Psoas muscle (tissue), 8 donors: Measurements from ENCODE around the gene UQCRC1. TPM values are rescaled to one million over a fixed set of nuclear protein-coding genes. Genes with fewer than 3 reads are reported as not detected.
"Not testable (repeated sequence)": the region's sequence is repeated elsewhere in the genome, so short reads cannot be mapped to it uniquely, and the experiment has no call there.

Experiments used
- ATAC-seq, 4 donors: fragments of 200-7000 bp; cut with Tn5 transposase; one replicate each; pipeline ENCODE4 v1.9.1; 2020; ENCODE audit warnings: moderate library complexity in 3 of 4, mild to moderate bottlenecking in 2 of 4
- DNase-seq, 2 donors: peaks; one replicate each; pipeline ENCODE4 v3.0.0-alpha.2; 2020
- H3K27ac ChIP-seq: fragments of 200-600 bp; one replicate; pipeline ENCODE4 v1.8.0; 2022
- H3K27me3 ChIP-seq, 3 donors: fragments of 200-600 bp in 1 of 3; one replicate each; pipeline versions ENCODE4 v1.6.1 to v1.8.0; 2013 to 2022; ENCODE audit warnings: low read length in 2 of 3, mild to moderate bottlenecking in 2 of 3, moderate library complexity in 1 of 3; ENCODE audit not compliant: insufficient read depth in 3 of 3
- H3K36me3 ChIP-seq, 2 donors: fragments of 200-600 bp in 1 of 2; one replicate each; pipeline versions ENCODE4 v1.6.1 to v1.8.0; 2013 to 2022; ENCODE audit warnings: low read depth in 1 of 2, mild to moderate bottlenecking in 1 of 2, moderate library complexity in 1 of 2; ENCODE audit not compliant: insufficient read depth in 1 of 2
- H3K4me1 ChIP-seq: fragments of 200-600 bp; one replicate; pipeline ENCODE4 v1.8.0; 2022
- H3K4me3 ChIP-seq: fragments of 200-600 bp; one replicate; pipeline ENCODE4 v1.8.0; 2022; ENCODE audit warnings: mild to moderate bottlenecking
- H3K9me3 ChIP-seq: fragments of 200-600 bp; one replicate; pipeline ENCODE4 v1.8.0; 2022
- WGBS, 3 donors: extraction: QIAGEN DNeasy Blood & Tissue Kit; methylation state at CpG; one replicate each; pipeline versions ENCODE4 v1.1.6 to v1.1.7; 2013; 5-methylcytosine and 5-hydroxymethylcytosine counted together
- intact Hi-C, 2 donors: fragments of 100-400 bp; cut with DNase I; formaldehyde crosslinking; loops; one replicate each; pipeline versions ENCODE4 v1.11.0 to v1.14.2; 2022
- polyA plus RNA-seq, 3 donors: library from polyadenylated mRNA; stranded (reverse); fragments of 200-250 nt; gene quantifications; one replicate each; pipeline ENCODE4 v1.2.3, GENCODE V29; 2013
- total RNA-seq, 4 donors: library from RNA; stranded (reverse); fragmentation: NEBNext Ultra II Directional in 2 of 4; extraction: Animal tissue kit (Norgen Biotek cat#: 25700) in 2 of 4; gene quantifications; one replicate each; pipeline versions ENCODE4 v1.2.1 to v1.2.4, GENCODE V29; 2021 to 2023
- TF ChIP-seq, protein P1 (sequence below): fragments of 200-600 bp; IDR thresholded peaks from one replicate; pipeline ENCODE4 v1.8.0; 2022; ENCODE audit warnings: antibody characterized with exemption
- donor health status: healthy with polysubstance abuse.
- donor health status: DM: no; HTN: no; CAD: no; lungs with moderate emphysema.
- donor health status: Bipolar disorder and iron deficiency.
- donor health status: healthy.
- donor health status: DM: yes; HTN: yes; CAD: no.
- donor health status: DM: no; HTN: no; CAD: no.
- donor health status: DM: no; HTN: no; CAD: no.
- donor health status: DM: yes; HTN: yes; CAD: no.

The UQCRC1 gene
- total and polyA plus RNA-seq, 7 donors: 466 to 719 (median 674) TPM

DNA sequence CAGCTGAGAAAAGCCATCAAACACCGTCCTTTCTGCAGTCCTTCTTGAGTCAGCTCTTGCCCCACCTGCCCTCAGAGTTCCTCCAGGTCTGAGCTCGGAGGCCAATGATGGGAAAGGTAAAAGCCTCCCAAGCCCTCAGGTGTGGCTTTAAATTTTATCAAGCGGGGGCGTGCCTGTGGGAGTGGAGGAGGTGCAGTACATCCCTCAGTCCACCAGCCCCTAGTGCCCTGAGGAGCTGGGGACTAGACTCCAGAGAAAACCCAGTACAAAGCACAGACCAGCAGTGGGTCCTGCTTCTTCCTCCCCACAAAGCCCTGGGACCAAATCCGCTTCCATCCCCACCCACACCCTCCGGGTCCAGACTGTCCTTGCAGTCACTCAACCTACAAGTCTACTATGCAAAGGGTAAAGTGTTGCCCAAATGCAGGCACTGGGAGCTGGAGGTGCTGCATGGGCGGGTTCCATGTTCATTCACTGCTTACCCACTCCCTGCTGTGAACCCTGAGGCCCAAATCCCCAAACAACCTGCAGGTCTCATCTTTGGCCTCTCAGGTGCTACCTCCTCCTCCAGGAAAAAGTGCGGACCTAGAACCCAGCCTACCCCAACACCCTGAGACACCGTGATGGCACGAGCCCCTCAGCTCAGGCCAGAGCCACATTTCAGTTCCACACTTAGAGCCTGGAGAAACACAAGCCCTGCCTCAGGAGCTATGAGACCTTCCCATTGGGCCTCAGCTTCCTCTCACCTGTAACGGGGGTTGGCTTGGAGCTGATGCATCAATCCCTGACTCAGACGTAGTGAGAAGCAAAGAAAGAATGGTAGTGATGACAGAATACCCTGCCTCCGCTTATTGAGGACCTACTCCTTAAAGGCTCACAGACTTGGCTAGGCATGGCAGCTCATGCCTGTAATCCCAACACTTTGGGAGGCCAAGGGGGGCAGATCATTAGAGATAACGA, 55.3 kb downstream of the UQCRC1 start:
- no peak for ATAC-seq
- Histone ChIP-seq H3K27ac (no peak overlapping the region), H3K4me1 (peaks cover 17% of the 10 kb centered on the region), H3K4me3 (no peak overlapping the region), H3K9me3 (no peaks in the 10 kb centered on the region), H3K27me3 (no peaks in the 10 kb centered on the region), H3K36me3 (no peaks in the 10 kb centered on the region)
- no peak for DNase-seq
- TF ChIP-seq, protein P1, sequence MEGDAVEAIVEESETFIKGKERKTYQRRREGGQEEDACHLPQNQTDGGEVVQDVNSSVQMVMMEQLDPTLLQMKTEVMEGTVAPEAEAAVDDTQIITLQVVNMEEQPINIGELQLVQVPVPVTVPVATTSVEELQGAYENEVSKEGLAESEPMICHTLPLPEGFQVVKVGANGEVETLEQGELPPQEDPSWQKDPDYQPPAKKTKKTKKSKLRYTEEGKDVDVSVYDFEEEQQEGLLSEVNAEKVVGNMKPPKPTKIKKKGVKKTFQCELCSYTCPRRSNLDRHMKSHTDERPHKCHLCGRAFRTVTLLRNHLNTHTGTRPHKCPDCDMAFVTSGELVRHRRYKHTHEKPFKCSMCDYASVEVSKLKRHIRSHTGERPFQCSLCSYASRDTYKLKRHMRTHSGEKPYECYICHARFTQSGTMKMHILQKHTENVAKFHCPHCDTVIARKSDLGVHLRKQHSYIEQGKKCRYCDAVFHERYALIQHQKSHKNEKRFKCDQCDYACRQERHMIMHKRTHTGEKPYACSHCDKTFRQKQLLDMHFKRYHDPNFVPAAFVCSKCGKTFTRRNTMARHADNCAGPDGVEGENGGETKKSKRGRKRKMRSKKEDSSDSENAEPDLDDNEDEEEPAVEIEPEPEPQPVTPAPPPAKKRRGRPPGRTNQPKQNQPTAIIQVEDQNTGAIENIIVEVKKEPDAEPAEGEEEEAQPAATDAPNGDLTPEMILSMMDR: no peak
- intact Hi-C loops: no loop called here
- 85 to 96% (median 87%) methylated on average over 14 of the region's 14 CpGs for WGBS, 3 donors

DNA sequence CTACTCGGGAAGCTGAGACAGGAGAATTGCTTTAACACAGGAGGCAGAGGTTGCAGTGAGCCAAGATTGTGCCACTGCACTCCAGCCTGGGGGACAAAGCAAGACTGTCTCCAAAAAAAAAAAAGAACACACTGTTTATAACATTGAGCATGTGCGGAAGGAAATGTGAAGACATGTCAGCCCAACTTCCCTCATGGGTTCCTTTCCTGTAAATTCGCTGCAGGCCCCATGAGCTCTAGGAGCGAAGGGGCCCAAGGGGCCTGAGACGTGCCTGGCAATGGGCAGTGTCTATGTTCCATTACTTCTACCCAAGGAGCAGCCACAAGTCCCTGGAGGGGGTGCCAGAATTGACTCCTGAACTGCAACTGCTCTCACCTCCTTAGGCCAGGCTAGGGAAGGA, 56.1 kb downstream of the UQCRC1 start:
- Histone ChIP-seq H3K9me3 (no peaks in the 10 kb centered on the region), H3K27me3 (no peaks in the 10 kb centered on the region), H3K27ac (no peak overlapping the region), H3K4me1 (peaks cover 10% of the 10 kb centered on the region), H3K36me3 (no peaks in the 10 kb centered on the region), H3K4me3 (no peak overlapping the region)
- TF ChIP-seq, protein P1: no peak
- DNase-seq (no peak), ATAC-seq (no peak)
- intact Hi-C loops: no loop called here
- WGBS, 3 donors: 88 to 90% (median 89%) methylated on average over 5 of the region's 5 CpGs

DNA sequence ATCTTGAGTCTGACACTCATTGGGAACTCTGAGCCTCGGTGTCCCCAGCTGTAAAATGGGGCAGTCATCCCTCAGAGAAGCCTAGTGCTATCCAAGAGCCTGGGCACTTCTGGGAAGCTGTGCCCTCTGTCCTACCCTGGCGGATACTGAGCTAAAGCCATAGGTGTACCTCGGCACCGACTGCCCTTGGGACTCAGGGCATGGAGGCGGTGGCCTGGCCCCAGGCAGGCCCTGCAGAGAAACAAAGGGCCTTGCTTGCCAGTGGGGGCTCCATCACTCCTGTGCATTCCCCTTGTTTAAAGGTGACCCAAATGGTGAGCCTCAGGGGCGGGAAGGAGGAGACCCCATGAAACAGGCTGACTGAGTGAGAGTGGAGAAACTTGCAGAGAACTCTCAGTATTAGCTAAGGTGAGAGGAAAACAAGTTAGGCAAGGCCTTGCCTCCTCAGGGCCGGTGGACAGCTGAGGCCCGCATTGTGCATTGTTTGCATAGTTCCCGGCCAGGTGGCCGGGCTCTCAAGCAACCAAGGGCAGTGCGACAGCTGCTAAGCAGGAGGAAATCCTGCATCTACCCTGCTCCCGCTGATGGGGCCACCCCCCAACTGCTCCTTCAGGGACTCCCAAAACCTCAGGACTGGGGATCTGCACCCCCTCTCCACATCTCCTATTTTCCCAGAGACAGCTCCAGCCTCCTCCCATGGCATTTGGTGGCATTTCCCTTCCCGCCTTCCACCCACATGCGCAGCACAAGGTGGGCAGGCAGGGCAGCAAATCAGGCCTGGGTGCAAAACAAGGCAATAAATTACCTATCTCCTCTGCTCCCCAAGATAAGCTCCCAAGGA, 57.1 kb downstream of the UQCRC1 start:
- 75 to 80% (median 79%) methylated on average over 14 of the region's 14 CpGs for WGBS, 3 donors
- no peaks in the 10 kb centered on the region for H3K36me3 ChIP-seq
- H3K4me1 ChIP-seq: peaks cover 3% of the 10 kb centered on the region
- no peaks in the 10 kb centered on the region for H3K9me3 ChIP-seq
- intact Hi-C loops: no loop called here
- H3K27ac ChIP-seq: no peak overlapping the region
- ATAC-seq: no peak
- no peaks in the 10 kb centered on the region for H3K27me3 ChIP-seq
- no peak for DNase-seq
- TF ChIP-seq, protein P1: no peak
- H3K4me3 ChIP-seq: no peak overlapping the region

DNA sequence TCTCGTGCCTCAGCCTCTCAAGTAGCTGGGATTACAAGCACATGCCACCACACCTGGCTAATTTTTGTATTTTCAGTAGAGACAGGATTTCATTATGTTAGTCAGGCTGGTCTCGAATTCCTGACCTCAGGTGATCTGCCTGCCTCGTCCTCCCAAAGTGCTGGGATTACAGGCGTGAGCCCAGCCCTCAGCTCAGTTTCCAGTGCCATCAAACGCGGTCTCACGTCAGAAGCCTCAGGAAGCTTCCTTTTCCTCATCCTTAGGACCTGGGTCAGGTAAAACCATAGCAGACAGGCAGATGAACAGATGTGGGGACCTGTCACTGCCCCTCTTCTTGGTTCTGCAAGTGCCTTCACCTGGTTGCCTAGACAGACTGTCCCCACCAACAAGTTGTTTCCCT, 57.8 kb downstream of the UQCRC1 start:
- H3K4me1 ChIP-seq, H3K9me3 ChIP-seq, H3K27ac ChIP-seq, DNase-seq, ATAC-seq, H3K36me3 ChIP-seq, H3K27me3 ChIP-seq, intact Hi-C loops, H3K4me3 ChIP-seq: not testable (repeated sequence)
- WGBS, 3 donors: 88 to 97% (median 89%) methylated on average over 7 of the region's 7 CpGs

Other genes starting within 250 kb of the UQCRC1 start
- gene FBXW12, start 237.4 kb downstream of the UQCRC1 start, total RNA-seq: not detected
- under 1 TPM in 1 of 3 donors, not detected in 2; 0.01 TPM for gene FBXW12, start 237.4 kb downstream of the UQCRC1 start, polyA plus RNA-seq
- gene PLXNB1, start 179.6 kb downstream of the UQCRC1 start, total RNA-seq: 1 to 10 TPM; 2.5 to 3.9 (median 2.8) TPM
- 1 to 10 TPM; 2.3 to 6.1 (median 2.5) TPM for gene PLXNB1, start 179.6 kb downstream of the UQCRC1 start, polyA plus RNA-seq
- 1 to 10 TPM; 5.3 to 9.5 (median 5.4) TPM for gene CCDC51, start 169.5 kb downstream of the UQCRC1 start, total RNA-seq
- 10 to 100 TPM in 2 of 3 donors, 1 to 10 TPM in 1; 7.7 to 19.6 (median 16.5) TPM for gene CCDC51, start 169.5 kb downstream of the UQCRC1 start, polyA plus RNA-seq
- gene TMA7, start 169.4 kb downstream of the UQCRC1 start, total RNA-seq: 100 to 1,000 TPM; 156 to 218 (median 185) TPM
- gene TMA7, start 169.4 kb downstream of the UQCRC1 start, polyA plus RNA-seq: 100 to 1,000 TPM; 295 to 342 (median 332) TPM
- gene ATRIP, start 162.9 kb downstream of the UQCRC1 start, total RNA-seq: 1 to 10 TPM; 4.4 to 5.6 (median 5.2) TPM
- gene ATRIP, start 162.9 kb downstream of the UQCRC1 start, polyA plus RNA-seq: 1 to 10 TPM; 3.7 to 4.5 (median 3.9) TPM
- 10 to 100 TPM; 23.9 to 34.7 (median 28.7) TPM for gene SHISA5, start 105.5 kb downstream of the UQCRC1 start, total RNA-seq
- gene SHISA5, start 105.5 kb downstream of the UQCRC1 start, polyA plus RNA-seq: 10 to 100 TPM; 16.9 to 24.3 (median 23.1) TPM
- 1 to 10 TPM in 3 of 4 donors, under 1 TPM in 1; 0.95 to 4.1 (median 1.6) TPM for gene PFKFB4, start 52.8 kb downstream of the UQCRC1 start, total RNA-seq
- gene PFKFB4, start 52.8 kb downstream of the UQCRC1 start, polyA plus RNA-seq: 1 to 10 TPM in 1 of 3 donors, under 1 TPM in 2; 0.25 to 2.1 (median 0.59) TPM
- gene UCN2, start 45.9 kb downstream of the UQCRC1 start, total RNA-seq: under 1 TPM in 1 of 4 donors, not detected in 3; 0.32 TPM
- gene UCN2, start 45.9 kb downstream of the UQCRC1 start, polyA plus RNA-seq: under 1 TPM in 2 of 3 donors, not detected in 1; 0.12 to 0.17 TPM
- 10 to 100 TPM in 1 of 4 donors, 1 to 10 TPM in 3; 5.1 to 22.2 (median 5.8) TPM for gene COL7A1, start 14.3 kb downstream of the UQCRC1 start, total RNA-seq
- gene COL7A1, start 14.3 kb downstream of the UQCRC1 start, polyA plus RNA-seq: 1 to 10 TPM; 1.6 to 3.5 (median 2.7) TPM
- gene TMEM89, start 12.1 kb upstream of the UQCRC1 start, total RNA-seq: not detected
- gene TMEM89, start 12.1 kb upstream of the UQCRC1 start, polyA plus RNA-seq: not detected
- 10 to 100 TPM in 1 of 4 donors, 1 to 10 TPM in 3; 5.6 to 13.0 (median 6.6) TPM for gene SLC26A6, start 25.8 kb upstream of the UQCRC1 start, total RNA-seq
- 10 to 100 TPM in 1 of 3 donors, 1 to 10 TPM in 2; 4.5 to 10.5 (median 6.0) TPM for gene SLC26A6, start 25.8 kb upstream of the UQCRC1 start, polyA plus RNA-seq
- gene CELSR3, start 53.2 kb upstream of the UQCRC1 start, total RNA-seq: under 1 TPM; 0.04 to 0.19 (median 0.09) TPM
- gene CELSR3, start 53.2 kb upstream of the UQCRC1 start, polyA plus RNA-seq: under 1 TPM; 0.06 to 0.21 (median 0.16) TPM
- gene NCKIPSD, start 76.3 kb upstream of the UQCRC1 start, total RNA-seq: 1 to 10 TPM; 5.9 to 8.6 (median 7.5) TPM
- 1 to 10 TPM; 5.9 to 7.0 (median 6.0) TPM for gene NCKIPSD, start 76.3 kb upstream of the UQCRC1 start, polyA plus RNA-seq
- gene IP6K2, start 107.6 kb upstream of the UQCRC1 start, total RNA-seq: 10 to 100 TPM; 14.0 to 27.8 (median 21.3) TPM
- gene IP6K2, start 107.6 kb upstream of the UQCRC1 start, polyA plus RNA-seq: 10 to 100 TPM; 22.5 to 36.8 (median 24.1) TPM
- 100 to 1,000 TPM in 2 of 4 donors, 10 to 100 TPM in 2; 66.2 to 126 (median 100) TPM for gene PRKAR2A, start 238.2 kb upstream of the UQCRC1 start, total RNA-seq
- 10 to 100 TPM; 24.3 to 92.5 (median 33.6) TPM for gene PRKAR2A, start 238.2 kb upstream of the UQCRC1 start, polyA plus RNA-seq